Measurements from ENCODE around the gene ACSF3.

The ACSF3 gene

GRCh38 chr16:89170346-89171215, 76.9 kb downstream of the ACSF3 start:
- no peak for TF ChIP-seq GATA3 (IDR thresholded peaks at IDR 0.05; ENCODE audit: low read depth, low read length)
- no peak for TF ChIP-seq GATA2 (IDR thresholded peaks at IDR 0.05; ENCODE audit: low read depth, low read length)

- TF ChIP-seq GATA2 (IDR thresholded peaks at IDR 0.05; ENCODE audit: low read depth, low read length) (no peak), GATA3 (IDR thresholded peaks at IDR 0.05; ENCODE audit: low read depth, low read length) (no peak)
Measured at GRCh38 chr16:89171216-89172170, 77.8 kb downstream of the ACSF3 start, which contains the start of gene CDH15. Gene CDH15 (plus strand): TSS chr16:89171748. CDS start chr16:89171832, 84 bp downstream.

DNA sequence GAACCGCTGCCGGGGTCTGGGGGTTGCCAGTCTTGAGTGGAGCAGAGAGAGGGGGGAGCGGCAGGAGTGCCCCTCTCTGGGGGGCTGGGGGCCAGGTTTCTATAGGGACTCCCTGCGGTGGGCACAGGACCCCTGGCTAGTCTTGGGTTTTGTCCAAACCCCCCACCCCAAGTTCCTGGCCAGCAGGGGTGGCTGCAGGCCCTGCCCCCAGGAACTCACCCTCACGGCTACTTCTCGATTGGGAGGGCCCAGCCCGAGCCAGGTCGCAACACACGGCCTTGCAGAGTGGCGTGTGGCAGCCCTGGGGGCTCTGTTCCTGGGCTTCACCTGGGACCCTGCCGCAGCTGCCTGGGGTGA, 78.5 kb downstream of the ACSF3 start:
- TF ChIP-seq GATA3 (IDR thresholded peaks at IDR 0.05; ENCODE audit: low read depth, low read length) (no peak), GATA2 (IDR thresholded peaks at IDR 0.05; ENCODE audit: low read depth, low read length) (no peak)

DNA sequence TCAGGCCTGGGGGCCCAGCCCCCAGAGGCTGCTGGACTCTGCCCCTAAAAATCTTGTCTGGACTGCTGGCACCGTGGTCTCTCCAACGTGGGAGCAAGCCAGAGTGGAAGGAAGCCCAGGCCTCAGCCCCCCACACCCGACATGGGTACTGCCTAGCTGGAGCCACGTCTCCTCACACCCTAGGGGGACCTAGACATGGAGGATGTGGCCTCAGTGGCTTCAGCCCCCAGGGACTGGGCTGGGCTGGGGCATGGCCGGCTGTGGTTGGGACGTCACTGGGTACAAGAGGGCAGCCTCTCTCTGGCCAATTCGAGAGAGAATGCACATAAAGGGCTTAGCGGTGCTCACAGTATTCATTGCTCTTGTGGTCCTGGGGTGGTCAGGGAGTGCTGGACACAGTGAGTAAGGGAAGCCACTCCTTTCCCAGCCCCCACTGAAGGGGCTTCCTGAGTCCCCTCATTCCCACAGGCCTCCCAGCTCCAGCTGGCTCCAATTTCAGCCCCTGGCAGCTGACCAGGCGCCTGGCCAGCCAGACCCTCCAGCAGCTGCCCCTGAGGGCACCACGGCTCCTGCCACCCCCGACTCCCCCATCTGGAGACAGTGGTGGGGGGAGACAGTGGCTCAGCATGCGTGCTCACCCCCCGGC, 79.0 kb downstream of the ACSF3 start:
- TF ChIP-seq GATA3 (IDR thresholded peaks at IDR 0.05; ENCODE audit: low read depth, low read length): no peak
- TF ChIP-seq GATA2 (IDR thresholded peaks at IDR 0.05; ENCODE audit: low read depth, low read length): no peak

DNA sequence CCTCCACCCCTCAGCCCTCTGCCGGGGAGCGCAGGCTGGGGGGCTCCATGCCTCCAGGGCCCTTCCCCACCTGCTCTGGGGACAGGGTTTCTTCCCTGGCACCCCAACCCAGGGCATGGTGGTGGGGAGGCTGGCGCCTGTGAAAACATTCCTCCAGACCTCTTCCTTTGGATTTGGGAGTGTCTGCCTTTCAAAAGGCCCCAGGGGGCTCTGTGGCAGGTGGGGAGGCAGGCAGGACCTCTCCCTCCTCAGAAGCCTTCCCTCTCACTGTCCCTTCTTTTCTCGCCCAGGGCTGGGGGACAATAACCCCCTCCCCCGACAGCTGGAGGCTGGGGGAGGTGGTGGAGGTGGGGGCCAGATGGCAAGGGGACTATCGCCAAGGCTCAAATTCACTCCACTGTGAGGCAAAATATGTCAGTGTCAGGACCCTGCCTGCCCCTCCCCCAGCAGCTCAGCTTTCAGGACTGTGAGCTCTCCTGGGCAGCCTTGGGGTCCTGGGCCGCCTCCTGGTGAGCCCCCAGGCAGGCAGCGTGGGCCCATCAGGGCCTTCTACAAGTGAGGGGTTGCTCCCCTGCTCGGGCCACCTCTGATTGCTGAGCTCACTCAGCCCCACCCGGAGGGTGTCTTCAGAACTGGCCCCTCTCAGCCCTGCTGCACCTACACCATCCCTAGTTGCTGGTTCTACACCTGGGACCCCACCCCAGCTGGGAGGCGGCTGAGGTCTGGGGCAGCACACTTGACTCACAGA, 79.7 kb downstream of the ACSF3 start:
- no peak for TF ChIP-seq GATA3 (IDR thresholded peaks at IDR 0.05; ENCODE audit: low read depth, low read length)

DNA sequence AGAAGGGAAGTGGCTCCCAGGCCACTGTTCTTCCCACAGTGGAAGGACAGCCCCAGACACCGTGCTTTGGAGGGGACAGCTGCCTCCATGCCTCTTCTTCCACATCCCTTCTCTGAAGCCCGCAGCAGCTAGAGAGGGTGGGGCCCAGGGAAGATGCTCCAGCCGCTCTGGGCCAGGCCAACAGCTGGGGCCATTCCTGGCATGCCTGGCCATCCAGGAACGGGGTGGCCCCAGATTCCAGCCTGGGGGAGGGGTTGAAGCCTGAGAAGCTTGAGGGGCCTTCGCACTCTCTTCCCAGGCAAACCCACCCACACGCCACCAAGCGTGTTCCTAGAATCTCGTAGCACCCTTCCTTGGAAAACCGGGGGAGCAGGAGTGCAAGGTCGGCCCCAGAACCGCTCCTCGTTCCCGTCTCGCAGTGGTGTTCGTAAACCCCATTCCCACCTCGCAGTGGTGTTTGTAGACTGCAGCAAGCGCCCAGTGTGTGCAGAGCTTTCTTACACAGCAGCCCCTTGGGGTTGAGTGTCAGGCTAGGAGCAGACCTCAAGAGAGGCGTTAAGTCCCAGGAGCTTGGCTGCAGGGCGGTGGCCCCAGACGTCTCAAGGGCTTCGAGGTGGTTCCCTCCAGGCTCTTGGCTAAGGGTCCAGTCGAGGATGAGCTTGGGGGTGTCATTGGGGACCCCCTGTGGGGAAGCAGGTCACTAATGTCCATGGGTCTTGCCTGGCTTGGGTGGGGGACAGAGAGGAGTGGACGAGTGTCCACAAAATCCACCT, 80.6 kb downstream of the ACSF3 start:
- TF ChIP-seq GATA2 (IDR thresholded peaks at IDR 0.05; ENCODE audit: low read depth, low read length) (no peak), GATA3 (IDR thresholded peaks at IDR 0.05; ENCODE audit: low read depth, low read length) (no peak)

DNA sequence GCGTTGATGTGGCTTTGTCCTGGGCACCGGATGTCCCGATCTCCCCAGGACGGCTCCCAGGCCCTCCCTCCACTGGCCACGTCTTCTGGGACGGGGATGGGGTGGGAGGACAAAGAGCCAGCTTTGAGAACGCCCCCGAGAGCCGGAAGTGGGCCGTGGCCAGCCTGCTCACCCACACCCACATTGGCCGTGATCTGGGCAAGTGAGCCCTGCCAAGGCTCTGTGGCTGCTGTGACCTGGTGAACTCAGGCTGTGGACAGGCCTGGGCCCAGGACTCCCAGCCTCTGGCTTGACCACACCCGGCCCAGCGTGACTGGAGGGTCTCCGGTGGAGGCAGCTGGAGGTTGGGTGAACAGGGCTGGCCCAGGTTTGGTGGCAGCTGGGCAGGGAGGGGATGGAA, 81.2 kb downstream of the ACSF3 start:
- no peak for TF ChIP-seq GATA2 (IDR thresholded peaks at IDR 0.05; ENCODE audit: low read depth, low read length)
- no peak for TF ChIP-seq GATA3 (IDR thresholded peaks at IDR 0.05; ENCODE audit: low read depth, low read length)

GRCh38 chr16:89175280-89176146, 81.9 kb downstream of the ACSF3 start:
- TF ChIP-seq GATA3 (IDR thresholded peaks at IDR 0.05; ENCODE audit: low read depth, low read length) (no peak), GATA2 (IDR thresholded peaks at IDR 0.05; ENCODE audit: low read depth, low read length) (no peak)

- TF ChIP-seq GATA3 (IDR thresholded peaks at IDR 0.05; ENCODE audit: low read depth, low read length) (no peak), GATA2 (IDR thresholded peaks at IDR 0.05; ENCODE audit: low read depth, low read length) (no peak)
Measured at GRCh38 chr16:89176147-89176690, 82.6 kb downstream of the ACSF3 start.

GRCh38 chr16:89176717-89177116, 83.1 kb downstream of the ACSF3 start:
- TF ChIP-seq GATA2 (IDR thresholded peaks at IDR 0.05; ENCODE audit: low read depth, low read length) (no peak), GATA3 (IDR thresholded peaks at IDR 0.05; ENCODE audit: low read depth, low read length) (no peak)

DNA sequence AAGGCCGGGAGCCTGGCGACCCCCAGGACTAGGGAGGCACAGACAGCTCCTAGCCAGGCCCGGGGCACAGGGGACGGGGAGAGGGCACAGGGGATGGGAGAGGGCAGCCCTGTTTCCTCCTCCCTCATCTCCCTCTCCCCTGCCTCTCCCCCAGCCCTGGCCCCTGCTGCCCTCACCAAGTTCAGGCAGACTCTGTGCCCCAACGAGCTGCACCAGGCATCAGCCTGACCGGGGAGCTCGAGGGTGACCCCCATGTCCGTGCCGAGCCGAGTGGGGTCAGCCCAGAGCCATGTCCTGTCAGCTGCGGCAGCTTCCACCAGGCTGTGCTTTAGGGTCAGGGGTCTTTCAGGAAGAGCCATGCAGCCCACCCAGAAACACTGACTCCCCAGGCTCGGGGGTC, 83.8 kb downstream of the ACSF3 start:
- TF ChIP-seq GATA2 (IDR thresholded peaks at IDR 0.05; ENCODE audit: low read depth, low read length) (no peak), GATA3 (IDR thresholded peaks at IDR 0.05; ENCODE audit: low read depth, low read length) (no peak)

Data from SH-SY5Y (cell line).